Neural crest cell (in vitro differentiated cells): Measurements from ENCODE around the gene MINDY4. TPM values are rescaled to one million over a fixed set of nuclear protein-coding genes. Genes with fewer than 3 reads are reported as not detected.

Source experiments
- DNase-seq: peaks from one replicate; pipeline ENCODE4 v3.0.0; 2021; ENCODE audit warnings: low read depth, mixed read lengths, low spot score
- H3K27ac Mint-ChIP-seq: one replicate; pipeline ENCODE4 v1.8.0; 2021; ENCODE audit warnings: mild to moderate bottlenecking, mixed read lengths; ENCODE audit not compliant: unreplicated experiment
- H3K27me3 Mint-ChIP-seq: 2 replicates; pipeline ENCODE4 v1.8.0; 2021; ENCODE audit warnings: low read depth, mild to moderate bottlenecking, mixed read lengths
- H3K36me3 Mint-ChIP-seq: 2 replicates; pipeline ENCODE4 v1.8.0; 2021; ENCODE audit warnings: low read depth, mild to moderate bottlenecking, mixed read lengths
- H3K4me1 Mint-ChIP-seq: 2 replicates; pipeline ENCODE4 v1.8.0; 2021; ENCODE audit warnings: mixed read lengths
- H3K4me3 Mint-ChIP-seq: one replicate; pipeline ENCODE4 v1.8.0; 2021; ENCODE audit warnings: mild to moderate bottlenecking, mixed read lengths
- H3K9me3 Mint-ChIP-seq: 2 replicates; pipeline ENCODE4 v1.8.0; 2021; ENCODE audit warnings: mixed read lengths
- total RNA-seq: library from RNA; stranded (reverse); gene quantifications from 2 replicates; pipeline ENCODE4 v1.2.1, GENCODE V29; 2021
- TF ChIP-seq, protein P1 (sequence below): fragments of 200-600 bp; sonication (generic); conservative IDR thresholded peaks from 2 replicates; pipeline ENCODE4 v1.5.0; 2021; ENCODE audit warnings: antibody characterized with exemption, mild to moderate bottlenecking

The MINDY4 gene
- total RNA-seq, 1 donor from 2014 or later, result 9.2 TPM

DNA sequence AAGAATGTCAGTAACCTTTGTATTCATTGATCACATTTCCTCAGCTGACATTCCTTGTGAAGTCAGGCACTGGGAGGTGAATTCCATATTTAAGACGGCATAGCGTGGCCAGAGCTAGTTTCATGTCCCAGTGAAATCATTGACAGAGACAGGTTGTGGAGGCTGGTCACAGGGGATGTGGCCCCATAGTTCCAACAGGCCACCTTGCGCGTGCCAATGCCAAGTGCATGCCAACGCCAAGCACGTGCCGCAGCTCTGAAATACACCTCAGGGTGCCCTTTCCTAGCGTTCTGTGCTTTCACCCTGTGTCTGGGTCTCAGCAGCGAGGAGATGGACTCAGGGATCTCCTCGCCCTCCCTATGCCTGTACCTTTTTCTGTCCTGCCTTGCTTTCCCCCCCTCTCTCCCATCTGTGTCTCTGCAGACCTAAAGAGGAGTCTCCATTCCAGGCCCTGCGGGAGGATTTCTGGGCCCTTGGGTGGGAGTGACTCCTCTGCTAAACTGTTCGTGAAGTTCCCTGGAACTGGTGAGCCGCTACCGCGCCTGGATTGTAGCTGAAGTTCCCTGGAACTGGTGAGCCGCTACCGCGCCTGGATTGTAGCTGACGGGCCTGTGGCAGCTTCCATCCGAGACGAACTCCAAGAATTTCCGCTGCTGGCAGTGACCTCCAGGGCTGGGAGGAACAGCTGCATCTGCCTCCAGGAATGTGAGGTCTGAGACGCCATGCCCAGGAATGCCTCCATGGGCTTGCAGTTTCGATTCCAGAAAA, 160.1 kb downstream of the MINDY4 start:
- H3K9me3 Mint-ChIP-seq, result no peaks in the 10 kb centered on the region
- H3K27me3 Mint-ChIP-seq, result no peaks in the 10 kb centered on the region
- no peak overlapping the region for H3K4me3 Mint-ChIP-seq
- DNase-seq, result no peak
- TF ChIP-seq, protein P1, sequence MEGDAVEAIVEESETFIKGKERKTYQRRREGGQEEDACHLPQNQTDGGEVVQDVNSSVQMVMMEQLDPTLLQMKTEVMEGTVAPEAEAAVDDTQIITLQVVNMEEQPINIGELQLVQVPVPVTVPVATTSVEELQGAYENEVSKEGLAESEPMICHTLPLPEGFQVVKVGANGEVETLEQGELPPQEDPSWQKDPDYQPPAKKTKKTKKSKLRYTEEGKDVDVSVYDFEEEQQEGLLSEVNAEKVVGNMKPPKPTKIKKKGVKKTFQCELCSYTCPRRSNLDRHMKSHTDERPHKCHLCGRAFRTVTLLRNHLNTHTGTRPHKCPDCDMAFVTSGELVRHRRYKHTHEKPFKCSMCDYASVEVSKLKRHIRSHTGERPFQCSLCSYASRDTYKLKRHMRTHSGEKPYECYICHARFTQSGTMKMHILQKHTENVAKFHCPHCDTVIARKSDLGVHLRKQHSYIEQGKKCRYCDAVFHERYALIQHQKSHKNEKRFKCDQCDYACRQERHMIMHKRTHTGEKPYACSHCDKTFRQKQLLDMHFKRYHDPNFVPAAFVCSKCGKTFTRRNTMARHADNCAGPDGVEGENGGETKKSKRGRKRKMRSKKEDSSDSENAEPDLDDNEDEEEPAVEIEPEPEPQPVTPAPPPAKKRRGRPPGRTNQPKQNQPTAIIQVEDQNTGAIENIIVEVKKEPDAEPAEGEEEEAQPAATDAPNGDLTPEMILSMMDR, result no peak
- peak overlapping the region; percentile 12 for H3K27ac Mint-ChIP-seq
- no peaks in the 10 kb centered on the region for H3K36me3 Mint-ChIP-seq
- peaks cover 2% of the 10 kb centered on the region for H3K4me1 Mint-ChIP-seq

DNA sequence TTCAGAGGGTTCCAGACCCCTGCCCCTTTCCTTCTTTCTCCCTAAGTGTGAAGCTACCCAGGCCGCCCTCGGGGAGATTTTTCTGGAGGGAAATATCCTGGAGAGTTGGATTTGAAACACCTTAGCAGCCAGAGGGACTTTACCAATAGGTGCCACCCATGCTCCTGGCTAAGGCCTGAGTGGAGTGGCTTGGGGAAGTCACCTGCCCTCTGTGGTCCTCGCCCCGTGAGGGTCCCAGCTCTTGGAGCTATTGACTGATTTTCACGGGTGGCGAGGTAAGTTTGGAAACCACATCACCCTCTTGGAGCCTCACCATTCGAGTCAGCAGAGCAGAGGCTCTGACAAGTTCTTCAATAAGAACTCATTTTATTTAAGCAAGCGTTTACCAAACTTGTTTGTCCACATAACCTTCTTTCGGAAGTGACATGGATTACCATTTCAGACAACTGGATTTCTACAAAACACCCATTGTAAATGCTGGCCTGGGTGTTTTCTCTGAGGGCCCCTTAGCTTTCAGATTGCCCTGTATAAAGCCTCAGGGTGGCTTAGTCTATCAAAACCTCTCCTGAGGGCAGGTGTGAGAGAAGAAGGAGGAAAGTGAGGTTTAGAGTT, 160.8 kb downstream of the MINDY4 start:
- Mint-ChIP-seq H3K36me3 (no peaks in the 10 kb centered on the region), H3K9me3 (no peaks in the 10 kb centered on the region), H3K4me3 (no peak overlapping the region), H3K4me1 (peaks cover 8% of the 10 kb centered on the region), H3K27me3 (no peaks in the 10 kb centered on the region), H3K27ac (no peak overlapping the region)
- no peak for DNase-seq
- TF ChIP-seq, protein P1, result no peak

DNA sequence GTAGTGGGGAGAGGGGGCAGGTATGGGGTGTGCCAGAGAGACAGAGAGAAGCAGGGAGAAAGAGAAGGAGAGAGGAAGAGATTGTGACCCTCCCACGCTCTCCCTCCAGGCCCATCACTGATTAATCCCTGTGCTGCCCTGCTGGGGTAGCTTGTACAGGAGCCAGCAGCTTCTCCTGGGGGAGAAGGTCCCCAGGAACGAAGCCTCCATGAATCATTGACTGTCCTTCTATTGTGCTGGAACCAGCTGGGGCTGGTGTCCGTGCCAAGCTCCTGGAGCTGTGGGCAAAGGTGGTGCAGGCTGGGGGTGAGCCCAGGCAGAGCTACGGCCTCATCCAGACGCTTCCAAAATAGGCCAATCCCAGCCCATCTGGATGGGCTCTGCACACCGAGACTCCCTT, 161.3 kb downstream of the MINDY4 start:
- H3K4me3 Mint-ChIP-seq, result no peak overlapping the region
- H3K27ac Mint-ChIP-seq, result no peak overlapping the region
- no peak for DNase-seq
- no peaks in the 10 kb centered on the region for H3K9me3 Mint-ChIP-seq
- TF ChIP-seq, protein P1, result no peak
- H3K36me3 Mint-ChIP-seq, result no peaks in the 10 kb centered on the region
- peaks cover 9% of the 10 kb centered on the region for H3K4me1 Mint-ChIP-seq
- no peaks in the 10 kb centered on the region for H3K27me3 Mint-ChIP-seq

DNA sequence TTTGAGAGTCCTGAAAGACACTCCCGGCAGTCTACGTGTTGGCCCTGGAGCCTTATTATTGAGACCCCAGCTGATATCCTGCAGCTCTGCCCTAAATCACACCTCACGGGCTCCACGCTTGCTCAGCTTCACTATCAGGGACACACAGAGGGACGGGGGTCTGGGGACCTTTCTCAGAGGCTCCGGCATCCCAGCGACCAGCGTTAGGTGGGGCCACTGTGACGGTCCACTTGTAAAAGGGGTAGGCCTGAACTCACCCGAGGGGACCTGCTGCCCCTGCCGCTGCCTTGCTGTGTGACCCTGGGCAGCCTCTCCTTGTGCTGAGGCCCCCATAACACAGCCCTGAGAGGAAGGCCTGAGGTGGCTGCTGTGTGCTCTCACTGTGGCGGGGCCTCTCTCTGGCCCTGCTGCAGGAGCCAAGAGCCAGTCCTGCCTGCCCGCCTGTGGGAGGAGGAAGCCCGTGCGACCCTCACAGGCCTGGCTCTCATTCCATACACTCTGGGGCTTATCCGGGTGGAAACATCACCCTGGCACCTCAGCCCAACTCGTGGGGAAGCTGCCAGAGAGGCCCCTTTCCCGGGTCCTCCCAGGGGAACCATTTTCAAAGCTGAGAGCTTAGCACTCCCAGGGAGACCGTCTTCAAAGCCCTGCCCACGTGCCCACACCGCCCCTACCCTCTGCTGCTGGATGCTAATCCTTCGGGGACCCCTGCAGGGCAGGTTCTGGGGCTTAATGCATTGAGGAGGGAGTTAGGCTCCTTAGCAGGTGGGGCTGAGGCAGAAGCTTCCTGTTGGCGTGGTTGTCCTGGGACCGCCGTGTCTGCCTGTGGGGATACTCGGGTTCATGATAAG, 162.1 kb downstream of the MINDY4 start:
- no peaks in the 10 kb centered on the region for H3K27me3 Mint-ChIP-seq
- H3K4me1 Mint-ChIP-seq, result peaks cover 9% of the 10 kb centered on the region
- TF ChIP-seq, protein P1, result no peak
- no peak overlapping the region for H3K4me3 Mint-ChIP-seq
- no peak for DNase-seq
- no peaks in the 10 kb centered on the region for H3K9me3 Mint-ChIP-seq
- H3K36me3 Mint-ChIP-seq, result no peaks in the 10 kb centered on the region
- H3K27ac Mint-ChIP-seq, result no peak overlapping the region

DNA sequence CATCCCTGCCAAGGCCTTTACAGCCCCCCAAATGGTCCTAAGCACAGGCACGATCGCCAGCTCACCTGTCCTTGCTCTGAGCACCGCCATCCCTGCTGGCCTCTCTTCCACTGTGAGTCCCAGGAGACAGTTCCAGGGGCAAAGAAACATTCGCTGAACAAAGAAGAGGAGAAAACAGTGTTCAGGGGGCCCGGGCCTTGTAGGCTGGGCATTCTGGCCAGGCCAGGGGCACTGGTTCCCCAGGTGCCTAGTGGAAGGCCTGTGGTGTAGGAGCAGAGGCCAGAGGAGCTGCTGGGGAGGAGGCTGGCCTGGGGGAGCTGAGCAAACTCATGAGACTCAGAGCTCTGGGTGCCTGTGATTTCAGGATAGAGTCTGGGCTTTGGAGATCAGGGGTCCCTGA, 163.0 kb downstream of the MINDY4 start:
- Mint-ChIP-seq H3K36me3 (no peaks in the 10 kb centered on the region), H3K27ac (no peak overlapping the region), H3K27me3 (peaks cover 2% of the 10 kb centered on the region), H3K4me1 (peaks cover 9% of the 10 kb centered on the region), H3K4me3 (no peak overlapping the region), H3K9me3 (no peaks in the 10 kb centered on the region)
- TF ChIP-seq, protein P1, result no peak
- DNase-seq, result no peak
